ENCODE measurements around the gene ZNF214.

ZNF214 gene

GRCh38 chr11:7020183-7020917, at the start of gene ZNF214, which contains the start of gene NLRP14:
Gene ZNF214, minus strand, starts transcription at chr11:7020346. Its CDS starts 17,511 bp downstream, at chr11:7002835.
Gene NLRP14, plus strand, starts transcription at chr11:7020479. Its CDS starts 18,108 bp downstream, at chr11:7038587.
- Mint-ChIP-seq H3K27ac (no peak within 1 kb of the TSS), H3K9me3 (ENCODE audit: low read depth) (no peaks in the 10 kb centered on the region), H3K27me3 (peaks cover 29% of the 10 kb centered on the region), H3K4me3 (peak within 1 kb of the TSS; percentile 46), H3K36me3 (no peaks in the 10 kb centered on the region), H3K4me1 (ENCODE audit: low read depth) (peaks cover 8% of the 10 kb centered on the region)

GRCh38 chr11:7062534-7062933, 42.4 kb upstream of the ZNF214 start:
- Mint-ChIP-seq H3K27ac (no peak overlapping the region), H3K36me3 (no peaks in the 10 kb centered on the region), H3K4me1 (ENCODE audit: low read depth) (no peaks in the 10 kb centered on the region), H3K4me3 (no peak overlapping the region), H3K9me3 (ENCODE audit: low read depth) (no peaks in the 10 kb centered on the region), H3K27me3 (peaks cover 7% of the 10 kb centered on the region)

- no peak overlapping the region for H3K27ac Mint-ChIP-seq
- no peak overlapping the region for H3K4me3 Mint-ChIP-seq
- no peaks in the 10 kb centered on the region for H3K4me1 Mint-ChIP-seq (ENCODE audit: low read depth)
- H3K9me3 Mint-ChIP-seq (ENCODE audit: low read depth) = no peaks in the 10 kb centered on the region
- no peaks in the 10 kb centered on the region for H3K36me3 Mint-ChIP-seq
- peaks cover 7% of the 10 kb centered on the region for H3K27me3 Mint-ChIP-seq
Measured at GRCh38 chr11:7060868-7061267, 40.7 kb upstream of the ZNF214 start.

- no peaks in the 10 kb centered on the region for H3K36me3 Mint-ChIP-seq
- H3K27me3 Mint-ChIP-seq = peaks cover 9% of the 10 kb centered on the region
- H3K4me3 Mint-ChIP-seq = no peak overlapping the region
- no peak overlapping the region for H3K27ac Mint-ChIP-seq
- H3K4me1 Mint-ChIP-seq (ENCODE audit: low read depth) = no peaks in the 10 kb centered on the region
- no peaks in the 10 kb centered on the region for H3K9me3 Mint-ChIP-seq (ENCODE audit: low read depth)
Measured at GRCh38 chr11:7057641-7058040, 37.5 kb upstream of the ZNF214 start.

- H3K9me3 Mint-ChIP-seq (ENCODE audit: low read depth) = no peaks in the 10 kb centered on the region
- H3K4me3 Mint-ChIP-seq = no peak overlapping the region
- H3K36me3 Mint-ChIP-seq = no peaks in the 10 kb centered on the region
- no peak overlapping the region for H3K27ac Mint-ChIP-seq
- H3K4me1 Mint-ChIP-seq (ENCODE audit: low read depth) = no peaks in the 10 kb centered on the region
- H3K27me3 Mint-ChIP-seq = peaks cover 7% of the 10 kb centered on the region
Measured at GRCh38 chr11:7056828-7057513, 36.8 kb upstream of the ZNF214 start.

DNA sequence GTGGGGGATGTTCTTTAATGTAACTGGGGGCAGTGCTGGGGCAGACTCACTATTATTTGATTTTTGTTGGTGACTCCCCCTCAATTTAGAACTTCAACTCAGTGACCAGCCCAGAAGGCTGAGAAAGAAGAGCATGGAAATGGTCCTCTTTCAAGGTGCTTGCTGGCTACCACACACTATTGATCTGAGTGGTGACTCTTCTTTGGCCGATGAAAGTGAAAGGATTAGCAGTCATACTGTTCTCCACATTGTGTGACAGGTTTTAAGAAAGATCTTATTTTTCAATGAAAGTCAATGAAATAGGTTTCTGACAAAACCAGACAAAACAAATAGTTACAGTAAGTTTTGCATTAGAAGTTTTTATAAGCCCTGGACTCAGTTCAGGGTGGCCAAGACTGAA, 30.0 kb upstream of the ZNF214 start:
- H3K4me1 Mint-ChIP-seq (ENCODE audit: low read depth) = no peaks in the 10 kb centered on the region
- no peaks in the 10 kb centered on the region for H3K9me3 Mint-ChIP-seq (ENCODE audit: low read depth)
- H3K27me3 Mint-ChIP-seq = peaks cover 9% of the 10 kb centered on the region
- H3K27ac Mint-ChIP-seq = no peak overlapping the region
- H3K36me3 Mint-ChIP-seq = no peaks in the 10 kb centered on the region
- no peak overlapping the region for H3K4me3 Mint-ChIP-seq

DNA sequence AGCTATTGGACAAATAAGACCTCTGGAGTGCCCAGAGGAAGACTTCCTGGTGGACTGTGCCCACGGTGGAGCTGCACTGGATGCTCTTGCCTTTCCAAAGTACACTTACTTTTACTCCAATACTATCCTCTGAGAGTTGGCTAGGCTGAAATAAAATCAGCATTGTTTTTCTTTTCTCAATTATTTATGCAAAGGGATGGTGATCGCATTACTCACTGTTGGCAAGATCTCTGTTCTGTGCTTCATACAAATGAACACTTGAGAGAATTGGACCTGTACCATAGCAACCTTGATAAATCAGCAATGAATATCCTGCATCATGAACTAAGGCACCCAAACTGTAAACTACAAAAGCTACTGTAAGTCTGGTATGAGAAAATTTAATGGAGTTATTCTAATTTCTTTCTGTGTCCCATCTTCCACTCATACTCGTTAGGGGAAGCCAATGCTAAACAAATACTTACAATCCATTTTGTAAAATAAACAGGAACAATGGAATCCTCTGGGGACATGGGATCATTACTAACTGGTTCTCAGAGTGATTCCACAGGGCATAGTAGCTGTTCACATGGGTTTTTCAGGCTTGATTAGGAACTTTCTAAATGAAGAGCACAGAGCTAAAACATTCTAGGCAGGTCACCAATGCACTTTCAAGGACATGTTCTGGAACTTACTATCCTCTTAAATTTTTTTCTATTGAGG, 26.5 kb upstream of the ZNF214 start:
- Mint-ChIP-seq H3K27ac (no peak overlapping the region), H3K4me1 (ENCODE audit: low read depth) (no peaks in the 10 kb centered on the region), H3K9me3 (ENCODE audit: low read depth) (no peaks in the 10 kb centered on the region), H3K36me3 (no peaks in the 10 kb centered on the region), H3K27me3 (peaks cover 7% of the 10 kb centered on the region), H3K4me3 (no peak overlapping the region)

GRCh38 chr11:7034019-7034418, 13.9 kb upstream of the ZNF214 start:
- Mint-ChIP-seq H3K27ac (no peak overlapping the region), H3K4me1 (ENCODE audit: low read depth) (no peaks in the 10 kb centered on the region), H3K27me3 (peaks cover 5% of the 10 kb centered on the region), H3K36me3 (no peaks in the 10 kb centered on the region), H3K9me3 (ENCODE audit: low read depth) (no peaks in the 10 kb centered on the region), H3K4me3 (no peak overlapping the region)

DNA sequence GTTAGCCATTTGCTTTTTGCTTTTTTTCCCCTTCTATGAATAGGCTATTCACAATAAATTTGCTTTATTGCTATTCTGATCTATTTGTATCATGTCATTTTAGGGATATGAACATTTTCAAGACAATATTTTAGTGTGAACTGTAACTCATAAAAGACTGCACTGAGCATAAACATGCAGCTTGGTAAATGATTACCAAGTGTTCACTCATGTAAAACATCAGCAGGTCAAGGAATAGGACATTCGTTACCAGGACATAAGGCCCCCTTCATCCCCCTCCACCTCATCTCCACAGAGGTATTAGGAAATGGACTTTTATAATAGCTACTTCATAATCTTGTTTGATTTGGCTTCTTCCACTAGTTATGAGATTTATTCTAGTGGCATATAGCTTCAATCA, 12.5 kb upstream of the ZNF214 start:
- peaks cover 5% of the 10 kb centered on the region for H3K27me3 Mint-ChIP-seq
- H3K4me1 Mint-ChIP-seq (ENCODE audit: low read depth) = no peaks in the 10 kb centered on the region
- no peak overlapping the region for H3K4me3 Mint-ChIP-seq
- no peaks in the 10 kb centered on the region for H3K9me3 Mint-ChIP-seq (ENCODE audit: low read depth)
- H3K36me3 Mint-ChIP-seq = no peaks in the 10 kb centered on the region
- no peak overlapping the region for H3K27ac Mint-ChIP-seq

- Mint-ChIP-seq H3K4me1 (ENCODE audit: low read depth) (no peaks in the 10 kb centered on the region), H3K4me3 (no peak overlapping the region), H3K27ac (no peak overlapping the region), H3K36me3 (no peaks in the 10 kb centered on the region), H3K9me3 (ENCODE audit: low read depth) (no peaks in the 10 kb centered on the region), H3K27me3 (peaks cover 5% of the 10 kb centered on the region)
Measured at GRCh38 chr11:7031471-7031871, 11.3 kb upstream of the ZNF214 start.

- Mint-ChIP-seq H3K4me3 (no peak overlapping the region), H3K36me3 (no peaks in the 10 kb centered on the region)
Measured at GRCh38 chr11:7030836-7031235, 10.7 kb upstream of the ZNF214 start.

DNA sequence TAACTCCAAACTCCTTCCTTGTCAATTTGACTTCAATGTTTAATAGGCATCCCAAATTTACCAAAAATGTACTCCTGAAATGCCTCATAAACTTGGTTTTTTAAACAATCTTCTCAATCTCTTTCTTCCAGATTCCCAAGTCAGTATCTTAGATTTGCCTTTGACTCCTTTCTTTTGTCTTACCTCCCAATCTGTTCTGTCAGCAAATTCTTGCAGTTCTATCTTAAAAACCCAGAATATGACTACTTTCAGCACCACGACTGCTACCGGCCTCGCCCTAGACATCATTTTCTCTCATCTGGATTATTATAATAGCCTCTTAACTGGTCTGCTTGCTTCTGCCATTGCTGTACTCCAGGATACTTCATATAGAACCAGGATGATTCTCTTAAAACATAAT, 8.0 kb upstream of the ZNF214 start:
- no peaks in the 10 kb centered on the region for H3K9me3 Mint-ChIP-seq (ENCODE audit: low read depth)
- no peak overlapping the region for H3K27ac Mint-ChIP-seq
- H3K27me3 Mint-ChIP-seq = peaks cover 4% of the 10 kb centered on the region
- no peaks in the 10 kb centered on the region for H3K4me1 Mint-ChIP-seq (ENCODE audit: low read depth)
- H3K4me3 Mint-ChIP-seq = no peak overlapping the region
- H3K36me3 Mint-ChIP-seq = no peaks in the 10 kb centered on the region

More at GRCh38 chr11:7030836-7031235, 10.7 kb upstream of the ZNF214 start:
- H3K27me3 Mint-ChIP-seq = peaks cover 5% of the 10 kb centered on the region
- no peaks in the 10 kb centered on the region for H3K9me3 Mint-ChIP-seq (ENCODE audit: low read depth)
- no peaks in the 10 kb centered on the region for H3K4me1 Mint-ChIP-seq (ENCODE audit: low read depth)
- H3K27ac Mint-ChIP-seq = no peak overlapping the region

- H3K36me3 Mint-ChIP-seq = no peaks in the 10 kb centered on the region
- H3K27ac Mint-ChIP-seq = no peak overlapping the region
- H3K27me3 Mint-ChIP-seq = peaks cover 29% of the 10 kb centered on the region
- no peaks in the 10 kb centered on the region for H3K9me3 Mint-ChIP-seq (ENCODE audit: low read depth)
- H3K4me1 Mint-ChIP-seq (ENCODE audit: low read depth) = peaks cover 8% of the 10 kb centered on the region
- no peak overlapping the region for H3K4me3 Mint-ChIP-seq
Measured at GRCh38 chr11:7021318-7021717, 1.2 kb upstream of the ZNF214 start.

- peak overlapping the region; percentile 46 for H3K4me3 Mint-ChIP-seq
- H3K27ac Mint-ChIP-seq = no peak overlapping the region
- peaks cover 8% of the 10 kb centered on the region for H3K4me1 Mint-ChIP-seq (ENCODE audit: low read depth)
- no peaks in the 10 kb centered on the region for H3K9me3 Mint-ChIP-seq (ENCODE audit: low read depth)
- peaks cover 29% of the 10 kb centered on the region for H3K27me3 Mint-ChIP-seq
- H3K36me3 Mint-ChIP-seq = no peaks in the 10 kb centered on the region
Measured at GRCh38 chr11:7019500-7020182, 505 bp downstream of the ZNF214 start.

DNA sequence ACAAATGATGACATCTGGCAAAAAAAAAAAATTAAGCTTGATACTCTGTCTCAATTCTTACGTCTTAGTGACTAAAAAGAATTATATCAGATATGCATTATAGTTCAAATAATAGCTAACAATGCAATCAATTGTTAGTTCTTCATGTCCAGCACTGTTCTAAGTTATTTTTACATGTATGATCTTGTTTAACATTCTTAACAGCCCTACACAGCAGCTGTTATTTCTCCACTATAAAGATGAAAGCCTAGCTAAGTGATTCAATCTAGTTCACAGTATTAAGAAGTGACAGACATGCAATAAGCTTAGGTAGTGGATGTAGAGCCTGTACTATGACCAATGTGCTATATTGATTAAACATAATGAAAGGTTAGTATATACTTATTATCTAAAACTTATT, 4.1 kb downstream of the ZNF214 start:
- Mint-ChIP-seq H3K27me3 (peaks cover 13% of the 10 kb centered on the region), H3K4me1 (ENCODE audit: low read depth) (peaks cover 8% of the 10 kb centered on the region), H3K4me3 (no peak overlapping the region), H3K27ac (no peak overlapping the region), H3K9me3 (ENCODE audit: low read depth) (no peaks in the 10 kb centered on the region), H3K36me3 (no peaks in the 10 kb centered on the region)

Data from activated naive CD8-positive, alpha-beta T cell (primary cell).